Calu3 (cell line): ENCODE results near the gene VSIG10L2. TPM values are rescaled to one million over a fixed set of nuclear protein-coding genes. Genes with fewer than 3 reads are reported as not detected.
"Not testable (repeated sequence)": the region's sequence is repeated elsewhere in the genome, so short reads cannot be mapped to it uniquely, and the experiment has no call there.

Experiments used
- BruUV-seq: library from RNA; stranded (reverse); fragments of 400-500 nt; replicated peaks from 2 replicates; lab custom pipeline; 2021; lab: Mats Ljungman, UMichigan
- CTCF ChIA-PET: fragments of 300-600 bp; sonication (Branson Sonifier 250); formaldehyde crosslinking; loops from one replicate; lab custom pipeline; 2022; ENCODE audit warnings: antibody characterized with exemption; lab: Charles Lee
- DNase-seq: peaks from one replicate; pipeline ENCODE4 v3.0.0; 2022
- H3K27ac Mint-ChIP-seq: one replicate; pipeline ENCODE4 v1.8.0; 2022; ENCODE audit warnings: mixed read lengths; ENCODE audit not compliant: unreplicated experiment
- H3K27me3 Mint-ChIP-seq: one replicate; pipeline ENCODE4 v1.8.0; 2022; ENCODE audit warnings: mixed read lengths; ENCODE audit not compliant: unreplicated experiment
- H3K36me3 Mint-ChIP-seq: one replicate; pipeline ENCODE4 v1.8.0; 2022; ENCODE audit warnings: mild to moderate bottlenecking, moderate library complexity, mixed read lengths; ENCODE audit not compliant: insufficient read depth, unreplicated experiment
- H3K4me1 Mint-ChIP-seq: one replicate; pipeline ENCODE4 v1.8.0; 2022; ENCODE audit warnings: mild to moderate bottlenecking, low read depth, mixed read lengths; ENCODE audit not compliant: unreplicated experiment
- H3K4me3 Mint-ChIP-seq: one replicate; pipeline ENCODE4 v1.8.0; 2022; ENCODE audit warnings: mild to moderate bottlenecking, low read depth, moderate library complexity, mixed read lengths; ENCODE audit not compliant: unreplicated experiment
- H3K9me3 Mint-ChIP-seq: one replicate; pipeline ENCODE4 v1.8.0; 2022; ENCODE audit warnings: low read depth, mixed read lengths; ENCODE audit not compliant: unreplicated experiment
- CTCF ChIP-seq: fragments of 200-600 bp; IDR thresholded peaks from one replicate; pipeline ENCODE4 v1.8.0; 2022; ENCODE audit warnings: antibody characterized with exemption; ENCODE audit not compliant: unreplicated experiment
- intact Hi-C: fragments of 100-400 bp; cut with micrococcal nuclease; formaldehyde crosslinking; loops from one replicate; pipeline ENCODE4 v1.10.0; 2022; ENCODE audit not compliant: unreplicated experiment
- total RNA-seq: library from RNA; stranded (reverse); gene quantifications from 2 replicates; pipeline ENCODE4 v1.2.3, GENCODE V29; 2022

VSIG10L2 gene
- total RNA-seq, 1 experiment from 2014 or later, result not detected

- H3K36me3 Mint-ChIP-seq, result no peaks in the 10 kb centered on the region
- no peaks in the 10 kb centered on the region for H3K4me1 Mint-ChIP-seq
- H3K27ac Mint-ChIP-seq, result no peak overlapping the region
- BruUV-seq, result no TSS peak
- intact Hi-C loops, result no loop called here
- no peak for TF ChIP-seq CTCF
- H3K27me3 Mint-ChIP-seq, result no peaks in the 10 kb centered on the region
- no peak overlapping the region for H3K4me3 Mint-ChIP-seq
- CTCF ChIA-PET, result no interaction called here
- H3K9me3 Mint-ChIP-seq, result no peaks in the 10 kb centered on the region
- no peak for DNase-seq
Measured at GRCh38 chr11:125979511-125979910, 33.7 kb downstream of the VSIG10L2 start.

- intact Hi-C loops, result no loop called here
- Mint-ChIP-seq H3K27me3 (no peaks in the 10 kb centered on the region), H3K4me3 (no peak overlapping the region), H3K9me3 (no peaks in the 10 kb centered on the region), H3K4me1 (no peaks in the 10 kb centered on the region), H3K36me3 (no peaks in the 10 kb centered on the region), H3K27ac (no peak overlapping the region)
- CTCF ChIA-PET, result no interaction called here
- no TSS peak for BruUV-seq
- no peak for TF ChIP-seq CTCF
- DNase-seq, result no peak
Measured at GRCh38 chr11:125980436-125980835, 34.6 kb downstream of the VSIG10L2 start.

- Mint-ChIP-seq H3K27ac (no peak overlapping the region), H3K4me3 (no peak overlapping the region), H3K36me3 (no peaks in the 10 kb centered on the region), H3K4me1 (no peaks in the 10 kb centered on the region), H3K9me3 (no peaks in the 10 kb centered on the region), H3K27me3 (no peaks in the 10 kb centered on the region)
- TF ChIP-seq CTCF, result no peak
- no peak for DNase-seq
- CTCF ChIA-PET, result no interaction called here
- no TSS peak for BruUV-seq
- intact Hi-C loops, result no loop called here
Measured at GRCh38 chr11:125982348-125982730, 36.5 kb downstream of the VSIG10L2 start.

- BruUV-seq, result not testable (repeated sequence)
Measured at GRCh38 chr11:125985956-125986355, 40.1 kb downstream of the VSIG10L2 start.

GRCh38 chr11:125987066-125987641, 41.3 kb downstream of the VSIG10L2 start:
- H3K9me3 Mint-ChIP-seq, result no peaks in the 10 kb centered on the region
- H3K4me3 Mint-ChIP-seq, result no peak overlapping the region
- no peaks in the 10 kb centered on the region for H3K27me3 Mint-ChIP-seq
- no peaks in the 10 kb centered on the region for H3K4me1 Mint-ChIP-seq
- no peaks in the 10 kb centered on the region for H3K36me3 Mint-ChIP-seq
- no peak for DNase-seq
- no peak for TF ChIP-seq CTCF
- intact Hi-C loops, result no loop called here
- CTCF ChIA-PET, result no interaction called here
- BruUV-seq, result no TSS peak
- H3K27ac Mint-ChIP-seq, result no peak overlapping the region

More at GRCh38 chr11:125985956-125986355, 40.1 kb downstream of the VSIG10L2 start:
- H3K4me1 Mint-ChIP-seq, H3K27me3 Mint-ChIP-seq, DNase-seq, intact Hi-C loops, CTCF ChIA-PET, H3K36me3 Mint-ChIP-seq, H3K9me3 Mint-ChIP-seq, H3K27ac Mint-ChIP-seq, H3K4me3 Mint-ChIP-seq: not testable (repeated sequence)
